K562 (cell line): ENCODE measurements around the gene TRAPPC5.

Source experiments
- CREM ChIP-seq: IDR thresholded peaks from 2 replicates; pipeline ENCODE4 v1.6.1; 2014; ENCODE audit warnings: antibody characterized with exemption, low read depth
- EZH2 ChIP-seq: IDR thresholded peaks from 2 replicates; pipeline ENCODE4 v1.6.1; 2012; ENCODE audit warnings: low read depth, mild to moderate bottlenecking, inconsistent platforms, low read length, borderline replicate concordance
- TAF1 ChIP-seq: IDR thresholded peaks from 2 replicates; pipeline ENCODE4 v1.6.1; 2011; ENCODE audit warnings: mild to moderate bottlenecking, low read length, moderate library complexity; ENCODE audit not compliant: insufficient read depth, control insufficient read depth, severe bottlenecking; ENCODE audit errors: extremely low read depth
- ZC3H11A ChIP-seq: IDR thresholded peaks from 2 replicates; pipeline ENCODE4 v1.6.1; 2012; ENCODE audit warnings: low read depth, low read length, improper control_type of control experiment
- TF ChIP-seq, protein P1 (sequence below): fragments of 250-450 bp; sonication (Bioruptor Pico); IDR thresholded peaks from 2 replicates; pipeline ENCODE4 v1.5.0; 2022; ENCODE audit warnings: mild to moderate bottlenecking

DNA sequence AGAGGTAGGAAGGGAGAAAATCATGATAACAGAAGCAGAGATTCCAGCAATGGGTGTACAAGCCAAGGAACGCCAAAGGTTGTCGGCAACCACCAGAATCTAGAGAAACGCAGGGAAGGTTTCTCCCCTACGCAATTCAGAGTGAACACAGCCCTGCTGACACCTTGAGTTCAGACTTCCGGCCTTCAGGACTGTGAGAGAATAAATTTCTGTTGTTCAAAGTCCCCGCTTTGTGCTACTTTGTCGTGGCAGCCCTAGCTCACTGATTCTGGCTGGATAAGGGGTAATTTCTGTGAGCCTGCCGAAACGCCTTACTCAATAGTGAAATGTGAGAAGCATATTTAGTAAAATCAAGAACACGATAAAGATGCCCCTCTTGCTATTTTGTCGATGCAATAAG lies 56.6 kb downstream of the TRAPPC5 start:
- no peak for TF ChIP-seq ZC3H11A
- TF ChIP-seq TAF1, result no peak
- TF ChIP-seq, protein P1, sequence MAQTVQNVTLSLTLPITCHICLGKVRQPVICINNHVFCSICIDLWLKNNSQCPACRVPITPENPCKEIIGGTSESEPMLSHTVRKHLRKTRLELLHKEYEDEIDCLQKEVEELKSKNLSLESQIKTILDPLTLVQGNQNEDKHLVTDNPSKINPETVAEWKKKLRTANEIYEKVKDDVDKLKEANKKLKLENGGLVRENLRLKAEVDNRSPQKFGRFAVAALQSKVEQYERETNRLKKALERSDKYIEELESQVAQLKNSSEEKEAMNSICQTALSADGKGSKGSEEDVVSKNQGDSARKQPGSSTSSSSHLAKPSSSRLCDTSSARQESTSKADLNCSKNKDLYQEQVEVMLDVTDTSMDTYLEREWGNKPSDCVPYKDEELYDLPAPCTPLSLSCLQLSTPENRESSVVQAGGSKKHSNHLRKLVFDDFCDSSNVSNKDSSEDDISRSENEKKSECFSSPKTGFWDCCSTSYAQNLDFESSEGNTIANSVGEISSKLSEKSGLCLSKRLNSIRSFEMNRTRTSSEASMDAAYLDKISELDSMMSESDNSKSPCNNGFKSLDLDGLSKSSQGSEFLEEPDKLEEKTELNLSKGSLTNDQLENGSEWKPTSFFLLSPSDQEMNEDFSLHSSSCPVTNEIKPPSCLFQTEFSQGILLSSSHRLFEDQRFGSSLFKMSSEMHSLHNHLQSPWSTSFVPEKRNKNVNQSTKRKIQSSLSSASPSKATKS (CRISPR knock-in tag), result no peak
- no peak for TF ChIP-seq EZH2
- TF ChIP-seq CREM, result no peak
